Measurements from ENCODE around the gene TMEM269.

GRCh38 chr1:42744148-42744413 is 40.7 kb upstream of the TMEM269 start:
- TF ChIP-seq, protein P1, sequence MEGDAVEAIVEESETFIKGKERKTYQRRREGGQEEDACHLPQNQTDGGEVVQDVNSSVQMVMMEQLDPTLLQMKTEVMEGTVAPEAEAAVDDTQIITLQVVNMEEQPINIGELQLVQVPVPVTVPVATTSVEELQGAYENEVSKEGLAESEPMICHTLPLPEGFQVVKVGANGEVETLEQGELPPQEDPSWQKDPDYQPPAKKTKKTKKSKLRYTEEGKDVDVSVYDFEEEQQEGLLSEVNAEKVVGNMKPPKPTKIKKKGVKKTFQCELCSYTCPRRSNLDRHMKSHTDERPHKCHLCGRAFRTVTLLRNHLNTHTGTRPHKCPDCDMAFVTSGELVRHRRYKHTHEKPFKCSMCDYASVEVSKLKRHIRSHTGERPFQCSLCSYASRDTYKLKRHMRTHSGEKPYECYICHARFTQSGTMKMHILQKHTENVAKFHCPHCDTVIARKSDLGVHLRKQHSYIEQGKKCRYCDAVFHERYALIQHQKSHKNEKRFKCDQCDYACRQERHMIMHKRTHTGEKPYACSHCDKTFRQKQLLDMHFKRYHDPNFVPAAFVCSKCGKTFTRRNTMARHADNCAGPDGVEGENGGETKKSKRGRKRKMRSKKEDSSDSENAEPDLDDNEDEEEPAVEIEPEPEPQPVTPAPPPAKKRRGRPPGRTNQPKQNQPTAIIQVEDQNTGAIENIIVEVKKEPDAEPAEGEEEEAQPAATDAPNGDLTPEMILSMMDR (conservative IDR thresholded peaks at IDR 0.05), result no peak
- no peak for TF ChIP-seq EZH2 (IDR thresholded peaks at IDR 0.05; ENCODE audit: low read depth)
